GM19463 (cell line): ENCODE results near the gene CCM2L.

Experiments used
- ATAC-seq: cut with Tn5 transposase; IDR thresholded peaks from one replicate; pipeline ENCODE4 v1.9.1; 2021; ENCODE audit warnings: mild to moderate bottlenecking, moderate library complexity; ENCODE audit not compliant: unreplicated experiment

The CCM2L gene

DNA sequence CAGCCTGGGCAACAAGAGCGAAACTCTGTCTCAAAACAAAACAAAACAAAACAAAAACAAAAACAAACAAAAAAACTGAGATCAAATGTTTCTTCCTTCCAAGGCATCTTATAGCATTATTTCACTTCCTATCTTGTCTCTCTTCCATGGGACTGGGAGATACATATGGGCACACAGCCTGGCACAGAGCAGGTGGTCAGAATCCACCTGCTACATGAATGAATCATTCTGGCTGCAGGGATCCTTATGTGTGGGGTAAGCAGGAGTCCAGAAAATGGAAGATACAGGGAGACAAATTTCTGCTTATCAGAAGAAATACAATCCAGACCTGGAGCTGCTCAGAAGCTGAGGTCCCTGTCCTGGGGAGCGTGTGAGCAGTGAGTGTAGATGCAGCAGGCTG lies 18.2 kb upstream of the CCM2L start:
- ATAC-seq: no peak

GRCh38 chr20:31996996-31997395 lies 13.2 kb upstream of the CCM2L start:
- no peak for ATAC-seq

- ATAC-seq: no peak
Measured at GRCh38 chr20:31998246-31998645, 12.0 kb upstream of the CCM2L start.

DNA sequence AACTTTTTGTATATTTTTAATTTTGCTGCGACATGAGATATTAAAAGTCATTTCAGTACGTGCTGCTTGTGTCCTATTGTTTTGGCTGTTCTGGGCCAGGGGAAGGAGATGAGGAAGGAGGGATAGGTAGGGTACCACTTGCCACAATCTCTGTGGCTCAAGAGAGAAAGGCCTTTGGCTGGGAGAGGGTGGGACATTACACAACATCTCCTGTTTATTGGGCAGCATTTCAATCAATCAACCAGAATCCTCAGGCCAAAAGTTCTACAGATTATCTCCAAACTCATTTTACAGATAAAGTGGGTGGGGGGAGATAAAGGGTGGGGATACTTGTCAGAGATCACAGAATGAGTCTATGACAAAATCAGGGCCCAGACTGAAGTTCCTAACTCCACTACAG lies 6.9 kb upstream of the CCM2L start:
- no peak for ATAC-seq

GRCh38 chr20:32004963-32005362 lies 5.3 kb upstream of the CCM2L start:
- no peak for ATAC-seq

DNA sequence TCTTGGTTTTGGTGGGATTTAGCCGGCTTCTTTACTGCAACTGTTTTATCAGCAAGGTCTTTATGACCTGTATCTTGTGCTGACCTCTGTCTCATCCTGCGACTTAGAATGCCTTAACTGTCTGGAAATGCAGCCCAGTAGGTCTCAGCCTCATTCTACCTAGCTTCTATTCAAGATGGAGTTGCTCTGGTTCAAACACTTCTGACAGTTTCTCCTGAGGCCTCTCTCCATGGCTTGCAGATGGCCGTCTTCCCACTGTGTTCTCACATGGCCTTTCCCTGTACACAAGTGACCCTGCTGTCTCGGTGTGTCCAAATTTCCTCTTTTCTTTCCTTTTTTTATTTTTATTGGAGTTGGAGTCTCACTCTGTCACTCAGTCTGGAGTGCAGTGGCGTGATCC lies 4.2 kb upstream of the CCM2L start:
- no peak for ATAC-seq

- no peak for ATAC-seq
Measured at GRCh38 chr20:32006841-32007786, 3.1 kb upstream of the CCM2L start.

DNA sequence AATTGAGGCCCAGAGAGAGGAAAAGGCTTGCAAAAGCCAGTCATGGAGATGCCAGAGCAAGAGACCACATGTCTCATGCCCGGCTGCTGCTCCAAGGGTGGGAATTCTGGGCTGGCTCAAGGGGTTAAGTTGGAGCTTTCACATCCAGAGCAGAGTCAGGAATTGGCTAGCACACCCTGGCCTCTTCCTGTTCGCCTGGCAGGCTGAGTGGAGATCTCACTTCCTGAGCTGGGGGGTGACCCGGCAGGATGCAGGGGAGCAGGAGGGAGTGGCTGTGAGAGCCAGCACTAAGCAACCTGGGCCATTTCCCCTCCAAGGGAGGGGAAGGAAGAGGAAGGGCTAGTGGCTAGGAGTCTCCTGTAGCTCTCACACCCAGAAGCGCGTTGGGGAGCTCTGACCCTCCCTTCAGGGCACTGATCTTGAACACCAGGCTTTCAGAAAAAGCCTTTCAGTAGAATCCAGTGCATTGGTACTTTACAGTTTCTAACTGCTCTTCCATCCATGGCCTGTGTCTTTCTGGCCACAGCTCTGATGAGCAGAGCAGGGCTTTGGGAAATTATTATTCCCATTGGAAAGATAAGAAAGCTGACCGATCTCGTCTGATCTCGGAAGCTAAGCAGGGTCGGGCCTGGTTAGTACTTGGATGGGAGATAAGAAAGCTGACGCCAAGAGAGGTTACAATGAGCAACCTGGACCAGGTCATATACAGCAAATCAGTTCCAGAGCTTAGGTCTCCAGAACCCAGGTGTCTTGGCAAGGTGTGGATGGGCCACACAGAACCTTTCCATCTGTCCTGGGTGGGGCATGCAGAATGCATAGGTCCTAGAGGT lies 2.2 kb upstream of the CCM2L start:
- ATAC-seq: no peak

GRCh38 chr20:32009564-32009963 lies 674 bp upstream of the CCM2L start:
- no peak for ATAC-seq

- no peak for ATAC-seq
Measured at GRCh38 chr20:32010666-32011065, 428 bp downstream of the CCM2L start.

DNA sequence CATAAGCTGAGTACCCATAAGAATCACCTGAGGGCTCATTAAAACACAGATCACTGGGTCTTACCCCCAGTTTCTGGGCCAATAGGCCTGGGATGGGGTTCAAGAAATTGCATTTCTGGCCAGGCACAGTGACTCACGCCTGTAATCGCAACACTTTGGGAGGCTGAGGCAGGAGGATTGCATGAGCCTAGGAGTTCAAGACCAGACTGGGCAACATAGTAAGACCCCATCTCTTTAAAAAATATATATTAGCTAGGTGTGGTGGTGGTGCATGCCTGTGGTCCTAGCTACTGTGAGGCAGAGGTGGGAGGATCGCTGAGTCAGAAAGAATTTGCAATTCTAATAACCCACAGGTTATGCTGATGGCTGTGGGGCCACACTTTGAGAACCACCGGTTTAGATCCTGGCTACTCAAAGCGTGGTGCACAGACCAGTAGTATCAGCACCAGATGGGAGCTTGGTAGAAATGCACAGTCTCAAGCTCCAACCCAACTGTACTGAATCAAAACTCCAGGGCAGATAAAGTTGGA lies 2.0 kb downstream of the CCM2L start:
- ATAC-seq: no peak

DNA sequence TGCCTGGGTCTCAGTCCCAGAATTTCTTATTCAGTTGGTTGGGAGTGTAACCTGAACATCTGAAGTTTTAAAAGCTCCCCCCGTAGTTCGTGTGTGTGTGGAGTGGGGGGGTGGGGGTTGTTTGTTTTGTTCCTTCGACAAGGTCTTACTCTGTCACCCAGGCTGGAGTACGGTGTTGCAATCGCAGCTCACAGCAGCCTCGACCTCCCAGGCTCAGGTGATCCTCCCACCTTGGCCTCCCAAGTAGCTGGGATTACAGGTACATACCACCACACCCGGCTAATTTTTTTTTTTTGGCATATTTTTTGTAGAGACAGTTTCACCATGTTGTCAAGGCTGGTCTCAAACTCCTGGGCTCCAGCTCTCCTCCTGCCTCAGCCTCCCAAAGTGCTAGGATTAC lies 3.1 kb downstream of the CCM2L start:
- ATAC-seq: no peak

GRCh38 chr20:32017711-32018251 lies 7.5 kb downstream of the CCM2L start:
- ATAC-seq: no peak

GRCh38 chr20:32018269-32019155 lies 8.3 kb downstream of the CCM2L start:
- ATAC-seq: no peak

- no peak for ATAC-seq
Measured at GRCh38 chr20:32019156-32019510, 8.9 kb downstream of the CCM2L start.

DNA sequence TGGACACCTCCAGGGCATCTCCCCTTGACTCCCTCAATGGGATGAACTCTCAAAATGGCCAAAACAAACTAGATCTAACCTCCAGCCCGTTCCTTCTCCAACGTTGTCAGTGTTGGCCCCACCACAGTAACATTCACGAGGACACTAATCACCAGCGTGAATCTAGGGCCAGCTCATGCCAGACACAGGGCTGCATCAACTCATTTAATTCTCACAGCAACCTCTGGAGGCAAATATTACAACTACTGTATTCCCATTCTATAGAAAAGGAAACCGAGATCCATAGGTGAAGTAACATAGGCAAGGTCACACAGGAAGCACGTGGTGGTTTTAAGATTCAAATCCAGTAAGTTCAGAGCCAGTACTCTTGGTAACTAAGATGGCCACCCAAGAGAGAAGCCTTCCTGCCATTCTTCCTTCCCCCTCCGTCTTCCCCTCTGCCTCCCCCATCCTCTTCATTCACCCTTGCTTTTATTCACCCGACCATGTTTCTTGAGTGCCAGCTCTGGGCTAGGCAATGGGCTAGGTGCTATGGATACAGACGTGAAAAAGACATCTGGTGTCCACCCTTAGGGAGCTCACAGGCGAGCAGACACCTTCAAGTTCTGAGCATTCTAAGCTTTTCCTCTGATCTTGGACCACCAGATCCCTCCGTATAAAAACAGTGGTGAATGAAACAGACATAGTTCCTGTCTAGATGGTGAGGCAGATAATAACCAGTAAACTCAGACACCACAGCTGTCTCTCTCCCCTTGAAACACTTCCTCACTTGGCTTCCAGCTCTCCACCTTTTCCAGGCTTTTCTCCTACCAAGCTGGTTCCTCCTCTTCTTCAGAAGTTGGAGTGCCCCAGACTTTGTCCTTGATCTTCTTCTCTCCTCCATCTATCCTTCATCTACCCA lies 9.6 kb downstream of the CCM2L start:
- ATAC-seq: no peak

- no peak for ATAC-seq
Measured at GRCh38 chr20:32021091-32021490, 10.9 kb downstream of the CCM2L start.

DNA sequence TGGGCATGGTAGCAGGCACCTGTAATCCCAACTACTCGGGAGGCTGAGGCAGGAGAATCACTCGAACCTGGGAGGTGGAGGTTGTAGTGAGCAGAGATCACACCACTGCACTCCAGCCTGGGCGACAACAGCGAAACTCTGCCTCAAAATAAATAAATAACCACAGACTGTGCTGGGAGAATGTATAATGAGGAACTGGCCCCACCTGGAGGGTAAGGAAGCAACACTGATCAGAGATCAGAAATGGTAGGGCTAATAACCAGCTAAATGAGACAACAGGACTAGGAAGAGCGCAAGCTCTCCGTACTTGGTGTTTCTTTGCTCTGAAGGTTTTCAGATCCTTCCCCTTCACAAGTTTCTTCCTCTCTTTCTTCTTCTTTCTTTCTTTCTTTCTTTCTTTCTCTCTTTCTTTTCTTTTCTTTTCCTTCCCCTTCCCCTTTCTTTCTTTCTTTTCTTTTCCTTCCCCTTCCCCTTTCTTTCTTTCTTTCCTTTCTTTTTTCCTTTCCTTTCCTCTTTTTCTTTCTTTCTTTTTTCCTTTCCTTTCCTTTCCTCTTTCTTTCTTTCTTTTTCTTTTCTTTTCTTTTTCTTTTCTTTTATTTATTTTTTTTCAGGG lies 14.6 kb downstream of the CCM2L start:
- ATAC-seq: no peak

DNA sequence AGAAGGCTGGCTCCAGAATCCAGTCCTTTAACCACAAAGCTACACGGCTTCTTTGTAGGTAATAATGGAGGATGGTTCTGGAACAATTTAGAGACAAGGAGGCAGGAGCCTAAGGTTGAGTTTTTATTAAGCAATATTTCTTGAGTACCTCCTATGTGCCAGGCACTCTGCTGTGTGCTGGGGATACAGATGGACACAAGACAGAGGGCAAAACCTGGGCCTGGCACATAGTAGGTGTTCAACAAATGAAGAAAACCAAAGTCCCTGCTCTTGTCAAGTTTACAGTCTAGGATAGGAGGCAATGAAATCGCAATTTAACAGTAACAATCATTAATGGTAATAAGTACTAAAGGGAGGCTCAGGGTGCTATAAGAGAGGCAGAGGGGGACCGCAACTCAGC lies 17.4 kb downstream of the CCM2L start:
- ATAC-seq: no peak
